Measurements from ENCODE around the gene SECTM1.

The SECTM1 gene

DNA sequence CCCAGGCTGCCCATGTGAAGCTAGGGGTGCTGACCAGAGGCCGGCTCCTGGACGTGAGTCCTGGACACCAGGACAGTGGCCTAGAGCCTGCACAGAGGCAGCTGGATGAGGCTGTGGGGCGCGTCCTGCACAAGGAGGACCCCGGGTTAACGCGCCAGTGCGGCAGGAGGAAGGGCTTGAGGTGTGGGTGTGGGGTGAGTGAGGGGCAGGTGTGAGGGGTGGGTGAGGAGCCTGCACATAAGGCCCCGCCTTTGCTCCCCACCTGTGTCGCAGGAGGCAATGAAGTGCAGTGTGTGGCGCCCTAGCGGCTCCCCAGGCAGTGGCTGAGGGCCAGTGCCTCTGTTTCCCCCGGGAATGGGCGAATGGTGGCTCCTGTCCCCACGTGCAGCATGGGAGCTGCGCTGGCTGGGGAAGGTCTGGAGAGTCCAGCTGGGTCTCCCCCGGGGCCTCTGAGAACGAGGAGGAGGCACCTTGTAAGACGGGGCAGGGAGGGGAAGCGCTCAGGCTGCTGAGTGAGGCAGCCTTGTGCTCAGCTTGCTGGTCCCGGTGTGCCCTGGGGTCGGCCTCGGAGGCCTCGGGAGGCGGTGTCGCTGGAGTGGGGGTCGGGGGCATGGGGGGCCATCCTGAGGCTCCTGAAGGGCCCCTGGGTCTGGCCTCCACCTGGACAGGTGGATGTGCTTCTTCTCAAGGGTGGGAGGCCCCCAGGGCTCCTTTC lies 19.4 kb downstream of the SECTM1 start:
- no peak for DNase-seq

- DNase-seq = no peak
These were observed 20.2 kb downstream of the SECTM1 start for GRCh38 chr17:82313195-82314011.

DNA sequence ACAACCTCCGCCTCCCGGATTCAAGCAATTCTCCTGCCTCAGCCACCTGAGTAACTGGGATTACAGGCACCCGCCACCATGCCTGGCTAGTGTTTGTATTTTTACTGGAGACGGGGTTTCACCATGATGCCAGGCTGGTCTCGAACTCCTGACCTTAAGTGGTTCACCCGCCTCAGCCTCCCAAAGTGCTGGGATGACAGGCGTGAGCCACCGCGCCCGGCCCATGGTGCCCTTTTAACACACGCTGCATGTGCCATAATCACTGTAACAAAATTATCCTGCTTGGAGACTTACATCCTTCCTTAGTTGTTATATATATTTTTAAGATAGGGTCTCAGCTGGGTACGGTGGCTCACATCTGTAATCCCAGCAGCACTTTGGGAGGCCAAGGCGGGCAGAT lies 21.6 kb downstream of the SECTM1 start:
- DNase-seq = no peak

DNA sequence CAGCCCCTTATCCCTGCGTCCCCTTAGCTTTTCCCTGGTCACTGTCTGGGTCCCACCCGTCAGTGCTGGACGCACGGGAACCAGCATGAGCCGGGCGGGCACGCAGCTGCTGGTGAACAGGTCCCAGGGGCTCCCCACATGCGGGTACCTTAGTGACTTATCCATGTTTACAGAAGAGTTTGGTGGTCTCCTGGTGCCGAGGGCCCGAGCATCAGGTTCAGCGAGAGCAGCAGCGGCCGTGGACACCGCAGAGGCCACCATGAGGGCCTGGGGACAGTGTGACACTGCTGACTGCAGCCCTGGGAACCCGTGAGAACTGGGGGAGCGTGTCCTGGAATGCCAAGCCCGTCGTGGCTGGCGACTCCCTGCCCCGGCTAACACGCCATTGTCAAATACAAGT lies 22.7 kb downstream of the SECTM1 start:
- DNase-seq = no peak

- DNase-seq = no peak
These were observed 23.7 kb downstream of the SECTM1 start for GRCh38 chr17:82309656-82310570.

GRCh38 chr17:82305727-82306300 lies 27.8 kb downstream of the SECTM1 start:
- DNase-seq = no peak

DNA sequence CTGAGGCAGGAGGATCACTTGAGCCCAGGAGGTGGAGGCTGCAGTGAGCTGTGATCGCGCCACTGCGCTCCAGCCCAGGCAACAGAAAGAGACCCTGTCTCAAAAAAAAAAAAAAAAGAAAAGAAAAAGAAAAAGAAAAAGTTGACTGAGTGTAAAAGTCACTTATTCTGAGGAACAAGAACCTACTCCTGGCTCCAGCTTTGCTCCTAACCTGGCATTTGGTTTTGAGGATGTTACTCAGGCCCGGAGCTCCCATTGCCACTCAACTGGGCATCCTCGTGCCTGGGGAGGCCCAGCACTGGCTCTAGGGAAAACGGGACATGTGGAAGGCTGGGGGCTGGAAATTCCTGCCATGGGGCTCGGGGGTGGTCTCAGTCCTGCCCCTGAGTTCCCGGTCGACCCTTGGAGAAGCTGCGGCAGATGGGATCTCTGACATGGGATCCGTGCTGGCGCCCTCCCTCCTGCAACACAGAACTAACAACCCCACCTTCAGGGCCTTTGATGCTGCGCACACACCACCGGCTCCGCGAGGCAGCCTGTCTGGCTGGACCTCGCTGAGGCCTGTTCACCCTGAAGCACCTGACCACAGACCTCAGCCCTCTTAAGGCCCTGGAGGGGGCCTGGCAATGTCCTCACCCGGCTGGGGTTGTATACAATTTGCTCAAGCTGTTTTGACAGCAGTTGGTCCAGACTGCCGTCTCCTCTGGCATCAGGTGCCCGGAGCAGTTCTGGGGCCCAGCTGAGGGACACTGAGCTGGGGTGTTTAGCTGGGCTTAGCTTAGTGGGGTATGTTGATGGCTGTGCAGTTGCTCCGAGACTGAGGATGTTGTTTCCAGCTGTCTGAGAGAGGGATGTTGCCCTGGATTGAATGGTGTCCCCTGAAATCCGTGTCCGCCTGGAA lies 28.5 kb downstream of the SECTM1 start:
- DNase-seq = no peak

DNA sequence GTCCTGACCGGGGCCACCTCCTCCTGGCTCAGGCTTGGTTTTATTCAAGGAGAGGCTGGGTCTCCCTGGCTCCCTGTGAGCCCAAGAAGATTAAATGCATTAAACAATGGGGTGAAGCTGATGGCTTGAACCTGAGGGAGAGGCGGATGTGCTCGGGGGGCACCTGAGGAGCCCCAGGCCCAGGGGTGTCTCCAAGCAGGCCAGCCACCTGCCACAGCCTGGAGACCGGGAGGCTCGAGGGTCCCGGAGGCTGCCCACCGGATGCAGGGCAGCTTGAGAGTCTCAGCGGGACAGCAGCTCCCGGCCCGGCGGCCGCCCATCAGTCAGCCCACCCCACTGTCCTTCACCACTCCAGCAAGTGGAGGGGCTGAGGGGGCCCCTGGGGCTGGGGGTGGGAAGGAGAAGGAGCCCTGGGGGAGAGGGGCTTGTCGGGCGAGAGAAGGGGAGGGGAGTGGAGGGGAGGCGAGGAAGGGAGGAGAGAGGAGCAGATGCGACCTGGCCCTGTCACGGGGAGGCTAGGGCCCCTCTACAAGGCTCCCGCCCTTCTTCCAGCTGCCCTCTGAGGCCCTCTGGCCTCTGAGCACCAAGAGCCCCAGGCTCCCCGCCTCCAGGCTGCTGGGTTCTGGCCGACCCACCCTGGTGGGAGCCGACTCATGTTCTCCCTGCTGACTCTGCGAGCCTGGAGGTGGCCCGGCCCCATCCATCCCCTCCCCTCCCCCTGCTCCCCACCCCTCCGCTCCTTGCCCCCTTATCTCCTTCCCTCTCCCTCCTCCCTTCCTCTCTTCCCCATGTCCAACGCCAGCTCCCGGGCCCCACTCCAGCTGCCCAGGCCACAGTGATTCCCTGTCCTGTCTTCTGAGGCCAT lies 29.4 kb downstream of the SECTM1 start:
- no peak for DNase-seq

- no peak for DNase-seq
These were observed 30.3 kb downstream of the SECTM1 start for GRCh38 chr17:82302991-82303943.

- DNase-seq = no peak
These were observed 31.0 kb downstream of the SECTM1 start for GRCh38 chr17:82302568-82302963.

DNA sequence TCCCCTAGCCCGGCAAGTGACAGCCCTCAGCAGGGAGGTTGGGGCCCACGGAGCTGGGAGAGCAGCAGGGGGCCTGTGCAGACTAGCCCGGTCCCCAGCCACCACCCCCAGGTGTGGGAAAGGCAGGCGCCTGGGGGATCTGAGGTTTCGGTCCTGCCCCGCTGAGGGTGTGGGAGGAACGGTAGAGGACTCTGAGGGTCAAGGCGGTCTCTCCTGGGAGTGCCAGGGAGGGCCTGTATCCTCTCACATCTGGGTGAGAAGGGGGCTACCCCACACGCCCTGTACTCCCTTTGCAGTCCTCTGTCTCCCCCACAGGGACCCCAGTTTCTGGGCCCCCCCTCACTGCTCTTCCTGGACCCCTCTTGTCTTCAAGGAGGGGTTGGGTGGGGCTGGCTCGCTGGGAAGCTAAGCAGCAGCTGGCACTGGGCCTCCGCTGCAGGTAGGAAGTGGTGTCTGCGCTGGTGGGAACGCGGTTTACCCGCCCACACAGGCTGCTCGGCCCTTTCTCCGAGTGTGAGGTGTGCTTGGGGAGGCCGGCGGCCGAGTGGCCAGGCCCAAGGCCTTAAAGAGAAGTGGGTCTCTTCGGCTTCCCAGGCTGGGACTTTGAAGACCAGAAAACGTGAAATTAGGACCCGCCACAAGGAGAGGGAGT lies 31.5 kb downstream of the SECTM1 start:
- no peak for DNase-seq

GRCh38 chr17:82301300-82301915 lies 32.2 kb downstream of the SECTM1 start:
- DNase-seq = no peak

- peak; percentile 30 to 55 for DNase-seq
These were observed 32.8 kb downstream of the SECTM1 start for GRCh38 chr17:82300707-82301270.

- no peak for DNase-seq
These were observed 33.3 kb downstream of the SECTM1 start for GRCh38 chr17:82300228-82300627.

- no peak for DNase-seq
These were observed 34.1 kb downstream of the SECTM1 start for GRCh38 chr17:82299452-82299851.

DNA sequence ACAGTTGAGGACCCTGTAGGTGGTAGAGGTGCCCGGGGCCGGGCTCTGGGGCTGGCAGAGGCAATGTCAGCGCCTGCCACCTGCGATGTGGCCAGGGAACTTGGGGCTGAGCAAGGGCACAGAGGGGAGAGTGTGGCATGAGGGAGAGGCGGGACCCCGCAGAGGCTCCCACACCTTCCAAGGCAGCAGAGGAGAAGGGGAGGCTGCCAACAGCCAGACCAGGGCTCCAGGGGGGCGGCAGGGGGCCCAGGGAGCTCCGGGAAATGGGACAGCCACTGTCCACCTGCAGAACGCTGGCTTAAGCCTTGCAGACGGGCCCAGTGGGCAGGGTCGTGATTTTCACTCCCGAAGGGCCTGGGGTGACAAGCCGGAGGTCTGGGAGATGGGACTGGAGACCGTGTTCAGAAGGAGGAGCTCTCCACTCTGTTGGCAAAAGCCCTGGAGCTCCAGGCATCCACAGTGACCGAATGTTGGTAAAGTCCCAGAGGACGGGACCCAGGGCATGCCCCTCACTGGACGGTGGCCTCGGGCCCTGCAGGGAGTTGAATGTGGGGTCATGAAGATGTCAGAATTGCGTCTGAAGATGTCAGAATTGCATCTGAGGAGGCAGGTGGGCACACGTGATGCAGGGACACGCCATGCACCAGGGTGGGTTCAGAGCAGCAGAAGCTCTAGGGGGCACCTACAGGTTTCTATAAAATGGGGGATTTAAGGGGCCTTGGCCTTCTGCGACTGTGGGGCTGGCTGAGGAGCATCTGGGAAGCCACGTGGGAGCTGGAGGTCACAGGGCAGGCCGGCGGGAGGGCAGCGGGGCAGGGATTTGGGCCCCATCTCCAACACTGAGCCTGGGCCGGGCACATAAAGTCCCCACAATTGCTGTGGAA lies 34.8 kb downstream of the SECTM1 start:
- DNase-seq = no peak

Measured in NCI-H1930 (cell line).